ENCODE measurements around the gene YIPF4. TPM values are rescaled to one million over a fixed set of nuclear protein-coding genes. Genes with fewer than 3 reads are reported as not detected.
"Not testable (repeated sequence)": the region's sequence is repeated elsewhere in the genome, so short reads cannot be mapped to it uniquely, and the experiment has no call there.

The YIPF4 gene
- total RNA-seq, 4 donors from 2014 or later = 17.6 to 28.3 (median 23.8) TPM

DNA sequence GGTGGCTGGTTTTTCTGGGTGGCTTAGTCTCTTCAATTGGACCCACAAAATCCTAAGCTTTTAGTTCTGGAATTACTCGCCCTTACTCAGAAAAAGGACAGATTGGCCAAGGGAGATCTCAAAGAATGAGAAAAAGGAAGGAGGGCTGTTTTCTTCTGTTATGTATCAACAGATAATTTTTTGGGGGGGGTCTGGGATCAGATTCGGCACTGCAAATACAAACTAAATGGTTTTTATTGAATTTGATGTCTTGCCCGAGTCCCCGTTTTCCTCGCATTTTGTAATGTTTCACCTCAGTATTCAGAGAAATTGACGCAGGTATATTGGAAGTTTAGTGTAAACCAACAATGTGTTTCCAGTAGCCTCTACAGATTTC lies 762 bp downstream of the YIPF4 start:
- 19 to 27% methylated on average over 6 of the region's 6 CpGs for WGBS, 2 donors
- H3K27me3 ChIP-seq = no peaks in the 10 kb centered on the region
- no peaks in the 10 kb centered on the region for H3K9me3 ChIP-seq
- H3K4me3 ChIP-seq (replicated peaks in 1 of 3) = peak overlapping the region; percentile 95 to 99 (median 95)
- H3K27ac ChIP-seq = peak overlapping the region in 2 of 3 donors; percentile 56 to 77
- no peak for TF ChIP-seq POLR2A (IDR thresholded peaks at IDR 0.05)
- TF ChIP-seq, protein P1, sequence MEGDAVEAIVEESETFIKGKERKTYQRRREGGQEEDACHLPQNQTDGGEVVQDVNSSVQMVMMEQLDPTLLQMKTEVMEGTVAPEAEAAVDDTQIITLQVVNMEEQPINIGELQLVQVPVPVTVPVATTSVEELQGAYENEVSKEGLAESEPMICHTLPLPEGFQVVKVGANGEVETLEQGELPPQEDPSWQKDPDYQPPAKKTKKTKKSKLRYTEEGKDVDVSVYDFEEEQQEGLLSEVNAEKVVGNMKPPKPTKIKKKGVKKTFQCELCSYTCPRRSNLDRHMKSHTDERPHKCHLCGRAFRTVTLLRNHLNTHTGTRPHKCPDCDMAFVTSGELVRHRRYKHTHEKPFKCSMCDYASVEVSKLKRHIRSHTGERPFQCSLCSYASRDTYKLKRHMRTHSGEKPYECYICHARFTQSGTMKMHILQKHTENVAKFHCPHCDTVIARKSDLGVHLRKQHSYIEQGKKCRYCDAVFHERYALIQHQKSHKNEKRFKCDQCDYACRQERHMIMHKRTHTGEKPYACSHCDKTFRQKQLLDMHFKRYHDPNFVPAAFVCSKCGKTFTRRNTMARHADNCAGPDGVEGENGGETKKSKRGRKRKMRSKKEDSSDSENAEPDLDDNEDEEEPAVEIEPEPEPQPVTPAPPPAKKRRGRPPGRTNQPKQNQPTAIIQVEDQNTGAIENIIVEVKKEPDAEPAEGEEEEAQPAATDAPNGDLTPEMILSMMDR (IDR thresholded peaks at IDR 0.05) = no peak
- H3K4me1 ChIP-seq = peaks cover 11 to 16% of the 10 kb centered on the region in 2 donors
- intact Hi-C loops (cut with DNase I) = loop anchor here (10.0 kb wide), 1 partner anchor 76 kb away; the partner anchor contains the start of gene BIRC6
- peaks cover 0 to 8% of the 10 kb centered on the region in 2 donors for H3K36me3 ChIP-seq
- no peak for DNase-seq

- TF ChIP-seq, protein P1 (IDR thresholded peaks at IDR 0.05) = no peak
- no peak for TF ChIP-seq POLR2A (IDR thresholded peaks at IDR 0.05)
- peaks cover 4 to 20% of the 10 kb centered on the region in 2 donors for H3K4me1 ChIP-seq
- H3K4me3 ChIP-seq (replicated peaks in 1 of 3) = no peak overlapping the region
- no peak for DNase-seq
- peaks cover 0 to 8% of the 10 kb centered on the region in 2 donors for H3K36me3 ChIP-seq
- H3K27me3 ChIP-seq = no peaks in the 10 kb centered on the region
- H3K27ac ChIP-seq = no peak overlapping the region
- intact Hi-C loops (cut with DNase I) = no loop called here
- no peaks in the 10 kb centered on the region for H3K9me3 ChIP-seq
- 79 to 95% methylated on average over 2 of the region's 2 CpGs for WGBS, 2 donors
These were observed 6.6 kb downstream of the YIPF4 start for GRCh38 chr2:32284321-32284720.

DNA sequence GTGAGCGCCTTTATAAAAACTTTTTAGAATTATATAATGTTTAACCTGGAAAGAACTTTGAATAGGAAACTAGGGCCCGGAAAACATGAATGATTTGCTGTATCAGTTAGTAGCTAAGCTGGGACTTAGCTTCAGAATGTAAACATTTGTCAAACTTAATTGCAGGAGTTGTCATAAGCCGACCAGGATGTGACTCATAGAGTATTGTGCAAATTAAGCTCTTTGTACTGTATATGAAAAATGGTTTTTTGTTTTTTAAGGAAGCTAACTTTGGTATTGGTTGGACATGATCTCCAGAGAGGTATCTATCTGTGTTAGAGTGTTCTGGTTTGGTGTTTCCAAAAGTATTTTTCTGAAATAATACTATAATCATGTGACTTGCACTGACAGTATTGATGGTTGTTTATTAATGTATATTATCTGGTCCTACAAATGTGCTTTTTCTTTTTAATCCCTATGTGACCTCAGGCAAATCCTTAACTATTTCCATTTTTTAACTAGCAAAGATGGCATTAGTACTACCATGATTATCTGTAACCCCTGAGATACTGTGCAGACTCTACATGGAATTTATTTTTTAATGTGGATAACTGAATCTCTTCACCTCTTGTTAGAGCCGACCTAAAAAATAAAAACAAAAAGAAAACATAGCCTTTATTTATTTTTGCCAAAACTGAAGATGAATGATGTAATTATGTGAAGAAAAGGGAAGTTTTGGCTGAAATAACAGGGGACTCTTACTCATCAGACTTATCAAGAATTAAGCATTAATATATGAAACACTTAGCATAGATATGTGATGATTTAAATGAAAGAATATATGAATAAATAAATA lies 11.7 kb downstream of the YIPF4 start:
- intact Hi-C loops (cut with DNase I) = no loop called here
- TF ChIP-seq POLR2A (IDR thresholded peaks at IDR 0.05) = no peak
- TF ChIP-seq, protein P1 (IDR thresholded peaks at IDR 0.05) = no peak
- Histone ChIP-seq H3K36me3 (peaks cover 4 to 13% of the 10 kb centered on the region in 2 donors), H3K4me1 (peaks cover 0 to 10% of the 10 kb centered on the region in 2 donors), H3K9me3 (no peaks in the 10 kb centered on the region), H3K27ac (no peak overlapping the region), H3K27me3 (no peaks in the 10 kb centered on the region), H3K4me3 (replicated peaks in 1 of 3) (no peak overlapping the region)
- WGBS, 2 donors = 78 to 80% methylated on average over 4 of the region's 4 CpGs
- no peak for DNase-seq

- intact Hi-C loops (cut with DNase I) = no loop called here
- Histone ChIP-seq H3K9me3 (no peaks in the 10 kb centered on the region), H3K4me1 (peaks cover 0 to 10% of the 10 kb centered on the region in 2 donors), H3K27me3 (no peaks in the 10 kb centered on the region), H3K4me3 (replicated peaks in 1 of 3) (no peak overlapping the region), H3K36me3 (peaks cover 4 to 13% of the 10 kb centered on the region in 2 donors), H3K27ac (no peak overlapping the region)
- WGBS, 2 donors = 87 to 95% methylated on average over 2 of the region's 2 CpGs
- TF ChIP-seq, protein P1 (IDR thresholded peaks at IDR 0.05) = no peak
- TF ChIP-seq POLR2A (IDR thresholded peaks at IDR 0.05) = no peak
- no peak for DNase-seq
These were observed 12.3 kb downstream of the YIPF4 start for GRCh38 chr2:32290000-32290339.

- H3K36me3 ChIP-seq = peaks cover 10 to 20% of the 10 kb centered on the region in 2 donors
- intact Hi-C loops (cut with DNase I) = no loop called here
These were observed 14.0 kb downstream of the YIPF4 start for GRCh38 chr2:32291746-32292145.

GRCh38 chr2:32293493-32293892 lies 15.8 kb downstream of the YIPF4 start:
- H3K27me3 ChIP-seq; H3K9me3 ChIP-seq; H3K4me1 ChIP-seq; DNase-seq; intact Hi-C loops (cut with DNase I); H3K27ac ChIP-seq; H3K4me3 ChIP-seq (replicated peaks in 1 of 3): not testable (repeated sequence)
- WGBS, 2 donors = 99% methylated on average over 9 of the region's 26 CpGs
- peaks cover 13 to 20% of the 10 kb centered on the region in 2 donors for H3K36me3 ChIP-seq

More at GRCh38 chr2:32291746-32292145, 14.0 kb downstream of the YIPF4 start:
- Histone ChIP-seq H3K4me1 (peaks cover 0 to 10% of the 10 kb centered on the region in 2 donors), H3K4me3 (replicated peaks in 1 of 3) (no peak overlapping the region), H3K27ac (no peak overlapping the region), H3K9me3 (no peaks in the 10 kb centered on the region), H3K27me3 (no peaks in the 10 kb centered on the region)
- DNase-seq = peak in 1 of 2 donors; percentile 11
- TF ChIP-seq, protein P1 (IDR thresholded peaks at IDR 0.05) = no peak
- TF ChIP-seq POLR2A (IDR thresholded peaks at IDR 0.05) = no peak
- WGBS, 2 donors = 73 to 78% methylated on average over 2 of the region's 2 CpGs

GRCh38 chr2:32293966-32294562 lies 16.4 kb downstream of the YIPF4 start:
- H3K27ac ChIP-seq; H3K4me3 ChIP-seq (replicated peaks in 1 of 3); H3K4me1 ChIP-seq; H3K27me3 ChIP-seq; intact Hi-C loops (cut with DNase I); H3K9me3 ChIP-seq; DNase-seq: not testable (repeated sequence)
- WGBS, 2 donors = 97 to 99% methylated on average over 13 to 27 of the region's 43 CpGs
- H3K36me3 ChIP-seq = peaks cover 16 to 20% of the 10 kb centered on the region in 2 donors

Measured in thyroid gland (tissue), 4 donors.